Limb (tissue), 2 donors: Measurements from ENCODE around the gene DNMT3A.

ENCODE experiments used
- DNase-seq, 2 donors: peaks; one replicate each; pipeline ENCODE4 v3.0.0-alpha.2; 2016; ENCODE audit errors: extremely low spot score in 2 of 2

The DNMT3A gene

DNA sequence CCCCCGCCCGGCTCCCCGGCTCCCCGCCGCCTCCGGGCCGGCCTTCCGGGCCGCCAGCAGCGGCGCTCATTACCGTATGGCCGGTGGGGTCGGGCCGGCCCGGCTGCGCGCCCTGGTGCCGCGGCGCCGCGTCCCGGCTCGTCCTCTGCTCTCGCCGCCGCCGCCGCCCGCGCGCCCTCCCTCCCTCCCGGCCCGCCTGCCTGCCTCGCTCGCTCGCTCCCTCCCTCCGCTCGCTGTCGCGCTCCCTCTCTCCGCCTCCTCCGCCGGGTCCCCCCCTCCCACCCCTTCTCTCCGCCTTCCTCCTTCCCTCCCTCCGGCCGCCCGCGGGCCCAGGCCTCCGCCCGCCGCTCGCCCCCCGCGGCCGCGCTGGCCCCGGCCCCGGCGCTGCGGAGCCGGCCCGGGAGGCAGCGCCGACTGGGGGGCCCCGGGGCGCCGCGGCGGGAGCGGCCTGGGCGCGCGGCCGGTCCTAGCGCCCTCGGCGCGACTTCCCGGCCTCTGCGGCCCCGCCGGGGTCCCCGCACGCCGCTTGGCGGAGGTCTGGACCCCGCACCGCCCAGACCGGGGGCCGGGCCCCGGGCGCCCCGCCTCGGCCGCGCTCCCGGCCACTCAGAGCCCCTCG is at the start of gene DNMT3A:
TSS of gene DNMT3A (minus strand) at position 173 of the 619 bp plus-strand sequence. CDS start 27,941 bp downstream, outside the sequence.
- DNase-seq, result peak; percentile 78 to 89

DNA sequence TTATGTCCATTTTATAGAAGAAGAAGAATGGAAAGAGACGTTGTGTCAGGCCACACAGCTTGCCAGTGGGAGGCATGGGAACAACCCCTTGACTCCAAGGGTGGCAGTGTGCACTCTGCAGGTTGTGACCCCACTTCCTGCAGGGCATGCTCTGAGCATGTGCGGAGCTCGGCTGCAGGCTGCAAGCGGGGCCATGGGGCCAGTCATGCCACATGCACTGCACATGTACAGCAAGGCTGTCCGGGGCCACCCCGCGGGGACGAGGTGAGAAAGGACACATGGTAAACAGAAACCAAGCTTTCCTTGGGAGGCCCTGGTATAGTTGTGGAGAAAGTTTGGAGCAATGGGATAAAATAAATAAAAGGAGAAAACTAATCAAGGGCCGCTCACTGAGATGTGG is 47.4 kb upstream of the DNMT3A start:
- DNase-seq, result no peak

DNA sequence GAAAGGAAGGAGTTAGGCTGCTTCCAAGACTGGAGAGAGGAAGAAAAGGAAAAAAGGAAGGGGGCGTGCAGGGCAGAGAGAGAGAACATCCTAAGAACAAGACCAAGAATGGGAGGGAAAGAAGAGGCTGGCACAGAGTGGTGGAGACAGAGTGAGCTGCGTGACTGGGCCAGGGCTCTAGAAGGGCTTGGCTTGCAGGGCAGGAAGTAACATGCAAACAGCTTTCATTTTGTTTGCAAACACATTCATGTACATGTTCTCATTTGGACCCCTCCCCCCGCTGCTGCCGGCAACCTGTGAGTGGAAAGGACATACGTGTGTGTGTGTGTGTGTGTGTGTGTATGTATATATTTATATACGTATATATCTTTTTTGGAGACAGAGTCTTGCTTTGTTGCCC is 46.8 kb upstream of the DNMT3A start:
- DNase-seq, result no peak

DNA sequence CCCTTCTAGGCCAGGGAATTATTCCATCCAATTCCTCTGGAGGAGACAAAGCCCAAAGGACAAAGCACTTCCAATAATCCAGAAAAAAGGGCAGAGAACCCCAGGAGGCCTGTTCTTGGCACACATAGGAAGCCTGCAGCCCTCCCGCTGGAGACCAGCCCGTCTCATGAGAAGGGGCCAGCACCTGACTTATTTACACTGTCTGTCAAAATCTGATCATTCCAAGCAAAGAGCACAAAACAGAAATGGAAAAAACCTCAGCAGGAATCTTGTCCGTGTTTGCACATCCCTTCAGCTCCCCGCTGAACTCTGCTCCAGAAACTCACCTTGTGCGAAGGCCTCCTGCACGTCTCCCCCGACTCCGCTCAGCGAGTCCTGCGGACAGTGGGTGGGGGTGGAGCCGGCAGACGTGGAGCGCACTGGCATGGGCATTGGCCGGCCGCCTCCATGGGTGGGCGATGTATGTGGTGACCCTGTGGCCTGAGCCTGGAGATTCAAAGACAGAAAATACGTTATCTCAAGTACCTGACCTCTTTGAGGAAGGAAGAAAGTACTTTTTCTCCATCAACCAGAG is 46.2 kb upstream of the DNMT3A start:
- DNase-seq, result no peak

DNA sequence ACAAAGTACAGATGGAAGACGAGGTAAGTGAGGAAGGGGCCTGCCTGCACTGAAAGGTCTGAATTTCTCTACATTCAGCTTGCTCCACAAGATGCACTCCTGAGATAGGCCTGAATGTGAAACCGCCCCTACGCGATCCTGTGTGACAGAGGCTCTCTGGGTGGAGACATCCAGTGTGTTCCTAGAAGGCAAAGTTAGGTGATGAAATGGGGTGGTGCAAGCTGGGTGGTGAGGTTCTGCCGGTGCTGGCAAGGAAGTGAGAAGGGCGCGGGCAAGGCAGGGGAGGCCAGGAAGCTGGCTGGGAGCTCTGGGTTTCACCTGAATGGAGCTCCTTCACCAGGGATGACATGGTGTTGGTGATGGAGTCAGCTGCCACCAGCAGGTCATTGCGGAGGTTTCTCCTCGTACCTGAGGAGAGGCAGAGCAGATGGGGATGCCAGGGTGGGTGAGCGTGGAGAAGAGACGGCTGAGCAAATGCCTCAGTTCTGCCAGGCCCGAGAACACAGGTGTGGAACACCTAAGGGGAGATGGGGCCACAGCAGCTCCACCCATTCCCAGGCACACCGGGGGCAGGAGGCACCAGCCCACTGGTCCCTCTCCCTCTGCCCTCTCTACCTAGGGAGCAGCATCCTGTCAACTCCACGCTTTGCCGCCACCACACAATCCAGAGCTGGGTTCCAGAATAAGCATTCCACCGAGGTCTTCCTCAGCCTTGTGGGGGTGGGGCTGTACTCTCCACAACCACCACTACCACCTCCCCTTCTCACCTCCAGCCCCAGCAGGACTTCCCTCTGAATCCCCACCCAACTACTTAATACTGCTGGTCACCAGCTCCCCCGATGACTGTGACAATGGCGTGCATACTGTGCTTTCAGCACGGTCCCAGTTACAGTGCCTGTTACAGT is 45.5 kb upstream of the DNMT3A start:
- DNase-seq, result peak in 1 of 2 donors; percentile 10

DNA sequence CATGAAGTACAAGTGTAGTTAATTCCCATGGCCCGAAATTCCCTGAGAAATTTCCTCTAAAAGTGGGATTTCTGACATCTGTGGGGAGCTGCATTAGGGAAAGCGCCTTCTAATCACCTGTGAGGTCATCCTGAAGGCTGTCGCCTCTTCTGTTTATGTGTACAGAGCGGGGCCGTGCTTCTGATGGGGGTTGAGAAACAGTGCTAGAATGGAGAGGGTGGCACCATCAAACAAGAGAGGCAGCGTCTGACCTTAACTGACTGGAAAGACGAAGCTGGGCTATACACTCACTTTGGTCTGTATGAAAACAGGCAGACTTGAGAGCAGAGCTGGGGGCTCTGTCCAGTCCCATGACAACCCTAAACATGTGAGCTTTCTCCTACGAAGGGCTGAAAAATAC is 44.2 kb upstream of the DNMT3A start:
- DNase-seq, result peak in 1 of 2 donors; percentile 5

DNA sequence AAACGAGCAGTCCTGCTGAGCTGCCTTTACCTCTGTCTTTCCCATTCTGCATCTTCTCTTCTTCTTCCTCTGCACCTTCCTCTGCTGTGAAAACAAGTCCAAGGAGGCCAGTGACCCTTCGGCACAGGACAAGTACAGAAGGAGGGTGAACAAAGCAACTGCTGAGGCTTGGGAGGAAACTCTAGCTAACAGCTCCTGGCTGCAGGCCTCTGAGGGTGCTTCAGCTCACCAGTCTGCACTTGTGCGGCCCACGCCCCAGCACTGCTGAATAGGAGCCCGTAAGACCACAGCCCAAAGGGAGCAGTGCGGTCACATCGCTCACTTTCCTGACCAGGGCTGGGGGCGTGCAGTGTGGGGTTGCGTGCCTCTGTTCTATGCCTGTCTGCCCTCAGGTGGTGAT is 42.1 kb upstream of the DNMT3A start:
- no peak for DNase-seq

DNA sequence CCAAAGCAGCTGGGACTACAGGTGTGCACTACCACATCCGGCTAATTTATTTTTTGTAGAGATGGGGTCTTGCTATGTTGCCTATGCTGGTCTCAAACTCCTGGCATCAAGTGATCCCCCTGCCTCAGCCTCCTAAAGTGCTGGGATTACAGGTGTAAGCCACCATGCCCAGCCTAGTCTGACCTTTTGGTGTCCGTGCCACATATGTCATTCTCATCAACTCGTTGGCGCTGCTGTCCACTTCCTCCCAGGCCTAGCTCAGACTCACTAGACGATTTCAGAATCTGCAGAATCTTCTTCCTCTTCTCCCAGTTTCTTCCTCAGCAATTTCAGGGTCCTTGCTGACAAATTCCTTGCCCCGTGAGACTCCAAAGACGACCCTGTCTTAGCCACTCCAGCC is 39.8 kb upstream of the DNMT3A start:
- DNase-seq, result peak in 1 of 2 donors; percentile 11

DNA sequence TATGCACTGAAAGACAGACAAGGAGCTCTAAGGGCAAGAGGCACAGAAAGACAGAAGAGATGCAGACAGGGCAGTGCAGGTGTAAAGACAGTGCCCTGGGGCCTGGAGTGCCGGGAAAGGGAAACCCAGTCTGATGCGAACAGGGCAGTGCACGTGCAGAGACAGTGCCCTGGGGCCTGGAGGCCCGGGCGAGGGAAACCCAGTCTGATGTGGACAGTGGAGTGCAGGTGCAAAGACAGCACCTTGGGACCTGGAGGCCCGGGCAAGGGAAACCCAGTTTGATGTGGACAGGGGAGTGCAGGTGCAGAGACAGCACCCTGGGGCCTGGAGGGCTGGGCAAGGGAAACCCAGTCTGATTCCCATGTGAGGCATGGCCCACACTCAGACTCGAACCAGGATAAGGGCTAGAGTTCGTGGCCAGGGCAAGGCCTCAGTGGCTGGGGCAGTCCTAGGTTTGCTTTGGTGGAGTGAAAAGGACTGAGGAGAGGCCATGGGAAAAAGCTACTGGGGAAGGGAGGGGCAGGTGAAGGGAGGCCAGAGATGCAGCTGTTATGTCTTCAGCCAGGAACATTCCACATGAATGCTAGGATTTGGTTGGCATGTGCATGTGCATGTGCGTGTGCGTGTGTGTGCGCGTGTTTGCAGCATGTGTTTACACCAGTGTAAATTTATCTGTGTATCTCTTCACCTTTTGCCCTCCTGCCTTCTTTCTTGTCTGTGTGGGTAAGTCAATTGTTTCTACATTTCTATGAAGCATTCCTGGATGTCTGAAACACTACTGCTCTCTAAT is 39.1 kb upstream of the DNMT3A start:
- peak; percentile 40 to 44 for DNase-seq

DNA sequence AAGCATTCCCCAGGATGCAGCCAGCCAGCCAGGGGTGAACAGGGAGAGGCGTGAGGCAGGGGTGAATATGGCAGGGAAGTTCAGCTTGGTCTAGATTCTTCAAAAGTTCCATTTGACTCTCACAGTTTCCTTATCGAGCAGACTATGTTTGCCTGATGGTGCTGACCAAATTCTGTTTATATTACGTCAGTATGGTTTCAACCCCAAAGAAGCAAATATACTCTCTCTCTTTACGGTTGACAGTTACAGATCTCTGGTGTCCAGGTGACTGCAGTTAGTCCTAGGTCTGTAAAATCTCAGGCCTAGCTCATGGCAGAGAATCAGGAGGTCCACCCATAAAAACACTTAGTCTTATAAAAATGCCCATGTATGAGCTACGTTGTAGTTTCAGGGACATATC is 38.3 kb upstream of the DNMT3A start:
- DNase-seq, result peak in 1 of 2 donors; percentile 17

DNA sequence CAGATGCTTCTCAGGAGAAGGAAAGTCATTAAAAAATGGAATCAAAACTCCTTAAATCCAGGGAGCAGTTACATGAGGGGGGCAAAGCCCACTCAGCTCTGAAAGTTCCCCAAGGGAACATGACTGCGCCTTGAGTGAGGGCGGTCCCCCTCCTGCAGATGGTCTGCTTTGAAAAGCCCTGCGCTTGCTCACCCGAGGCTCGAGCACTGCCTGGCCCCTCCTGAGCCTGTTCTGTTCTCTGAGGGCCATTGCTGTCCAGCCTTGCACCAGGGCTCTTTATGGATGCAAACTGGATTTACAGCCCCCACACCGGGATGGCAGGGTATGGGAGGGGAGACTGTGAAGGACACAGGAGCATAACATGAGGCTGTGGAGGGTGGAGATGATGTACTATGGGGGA is 37.8 kb upstream of the DNMT3A start:
- peak in 1 of 2 donors; percentile 19 for DNase-seq

DNA sequence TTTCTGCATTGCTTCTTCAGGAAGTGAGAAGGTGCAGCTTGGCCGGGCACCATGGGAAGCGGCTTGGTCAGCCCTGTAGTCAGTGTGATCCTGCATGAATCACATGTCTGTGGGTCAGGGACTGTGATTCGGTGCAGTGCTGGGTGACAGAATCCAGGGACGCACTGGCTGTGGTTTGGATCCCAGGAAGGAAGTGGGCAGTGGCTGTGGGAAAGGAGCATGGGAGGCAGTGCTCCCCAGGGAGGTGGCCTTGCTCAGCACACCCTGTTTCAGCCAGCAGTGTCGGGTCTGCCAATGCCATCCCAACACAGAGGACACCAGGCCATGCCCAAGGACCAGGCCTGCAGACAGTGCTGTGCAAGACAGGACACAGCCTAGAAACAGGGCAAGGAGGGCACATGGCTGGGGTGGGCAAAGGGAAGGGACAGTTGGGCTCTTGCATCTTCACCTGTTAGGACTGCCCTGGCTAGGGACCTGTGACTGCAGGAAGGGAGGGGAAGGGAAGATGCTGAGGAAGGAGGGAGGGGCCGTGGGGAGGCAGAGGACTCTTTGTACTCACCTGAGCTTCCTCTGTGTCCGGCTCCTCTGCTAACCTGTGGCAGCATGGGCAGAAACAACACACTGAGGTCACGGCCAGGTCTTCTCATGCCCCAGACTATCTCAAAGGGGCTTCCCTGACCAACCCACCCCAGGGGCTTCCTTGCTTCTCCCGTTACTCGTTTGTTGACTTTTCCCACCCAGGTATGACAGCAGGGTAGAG is 37.2 kb upstream of the DNMT3A start:
- peak in 1 of 2 donors; percentile 23 for DNase-seq

DNA sequence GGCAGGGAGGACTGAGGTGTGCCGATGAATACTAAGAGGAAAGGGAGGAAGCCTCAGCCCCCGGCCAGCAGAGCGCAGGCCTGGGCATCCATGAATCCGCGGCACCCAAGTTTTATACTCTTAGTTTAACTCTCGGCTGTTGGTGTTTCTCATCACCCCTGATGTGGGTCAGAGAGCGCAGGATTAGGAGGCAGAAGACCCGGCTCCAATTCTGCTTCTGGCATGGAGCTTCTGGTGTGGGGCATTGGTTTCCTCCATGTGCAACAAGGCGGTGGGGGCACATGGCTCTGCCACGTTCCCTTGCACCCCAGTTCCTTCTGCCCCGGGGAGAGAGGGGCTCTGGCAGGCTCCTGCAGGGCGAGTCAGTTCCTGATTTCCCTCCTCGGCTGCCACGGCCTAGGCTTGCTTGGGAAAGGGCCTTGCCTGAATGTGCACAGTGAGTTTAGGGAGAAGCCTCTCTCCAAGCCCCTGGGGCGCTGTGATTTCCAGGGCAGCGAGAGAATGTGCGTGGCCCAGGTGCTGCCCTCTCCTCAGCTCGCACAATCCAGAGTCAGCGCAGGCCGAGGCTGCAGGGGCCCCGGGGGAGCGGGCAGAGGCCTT is 36.2 kb upstream of the DNMT3A start:
- peak in 1 of 2 donors; percentile 26 for DNase-seq

DNA sequence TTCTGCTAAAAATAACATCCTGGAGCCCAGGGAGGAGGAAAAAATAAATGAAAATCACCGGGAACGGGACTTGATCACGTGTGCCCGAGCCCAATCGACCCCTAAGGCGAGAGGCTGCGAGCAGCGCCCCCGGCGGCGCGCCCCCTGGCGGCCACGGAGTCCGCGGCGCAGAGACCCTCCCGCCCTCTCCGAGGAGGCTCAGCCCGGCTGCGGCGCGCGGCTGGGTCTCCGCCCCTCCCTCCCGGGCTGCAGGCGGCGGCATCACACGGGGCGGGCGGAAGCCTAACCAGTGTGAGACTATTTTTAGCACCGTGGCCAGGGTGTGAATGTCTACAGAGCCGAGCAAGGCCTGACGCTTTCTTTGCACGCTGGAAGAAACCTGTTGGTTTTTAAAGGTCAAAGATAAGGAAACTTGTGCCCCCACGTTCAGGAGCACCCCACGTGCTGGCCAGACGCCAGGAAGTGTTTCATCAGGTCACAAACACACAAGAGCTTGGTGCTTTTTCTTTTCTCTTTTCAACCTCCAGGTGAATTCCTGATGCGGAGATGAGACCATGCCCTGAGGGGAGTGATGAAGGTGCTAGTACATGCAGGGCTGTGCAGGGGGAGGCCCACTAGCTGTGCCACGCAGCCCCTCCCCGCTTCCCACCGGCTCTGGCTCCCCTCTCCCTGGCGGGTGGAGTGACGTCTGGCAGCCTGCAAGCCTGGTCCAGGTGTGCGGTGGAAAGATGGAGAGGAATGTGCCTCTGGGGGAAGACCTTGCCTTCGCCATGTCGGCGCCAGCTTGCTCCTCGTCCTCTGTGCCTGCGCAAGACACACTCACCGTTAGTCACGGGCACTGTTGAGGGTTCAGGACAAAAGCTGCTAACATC is 35.3 kb upstream of the DNMT3A start:
- peak; percentile 90 to 92 for DNase-seq

DNA sequence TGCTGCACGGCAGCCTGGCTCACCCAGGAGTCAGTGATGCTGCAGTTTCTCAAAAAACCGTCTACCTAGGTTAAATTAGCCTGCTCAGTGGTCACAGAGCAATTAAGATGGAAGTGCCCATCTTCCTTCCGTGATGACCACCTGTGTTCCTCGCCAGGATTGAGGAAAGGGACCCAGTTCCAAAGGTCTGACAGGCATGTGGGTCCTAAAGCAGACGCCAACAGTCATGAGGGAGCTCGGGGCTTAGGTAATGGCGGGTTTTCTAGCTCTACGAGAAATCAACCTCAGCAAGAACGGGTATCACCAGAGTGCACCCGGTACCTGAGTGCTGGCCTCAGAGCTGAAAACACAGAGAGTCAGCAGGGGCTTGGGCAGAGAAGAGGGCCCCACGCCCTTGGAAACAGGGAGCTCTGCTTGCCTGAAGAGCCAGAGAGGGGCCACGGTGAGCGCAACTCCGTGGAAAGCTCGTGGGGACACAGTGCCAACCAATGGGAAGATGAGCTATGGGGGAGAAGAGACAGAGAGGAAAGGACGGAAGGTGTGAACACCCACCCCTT is 34.3 kb upstream of the DNMT3A start:
- peak in 1 of 2 donors; percentile 42 for DNase-seq

DNA sequence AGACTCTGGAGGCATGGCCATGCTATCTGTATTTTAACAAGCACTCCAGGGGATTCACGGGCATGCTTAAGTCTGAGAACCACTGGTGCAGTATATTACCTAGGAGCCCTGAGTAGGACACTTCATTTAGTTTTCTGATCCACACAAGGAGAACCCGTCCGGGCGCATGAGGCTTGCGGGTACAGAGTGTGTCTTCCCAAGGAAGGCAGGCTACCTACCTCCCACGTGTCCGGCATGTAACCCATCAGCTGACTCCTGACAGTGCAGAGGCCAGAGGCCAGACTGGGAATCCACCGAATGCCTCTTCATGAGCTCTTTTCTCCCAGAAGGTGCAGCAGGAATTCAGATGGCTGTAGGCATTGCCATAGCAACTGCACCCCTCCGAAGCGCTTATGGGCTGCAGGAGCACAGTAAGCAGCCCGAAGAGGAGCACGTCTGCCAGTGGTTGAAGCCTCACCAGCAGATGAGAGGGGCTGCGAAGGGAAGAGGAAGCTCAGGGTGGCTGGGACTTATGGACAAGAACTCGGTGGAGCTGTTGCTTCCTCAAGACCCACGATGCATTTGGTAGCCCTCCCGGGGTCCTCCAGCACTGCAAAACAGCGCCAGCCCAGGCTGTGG is 33.8 kb upstream of the DNMT3A start:
- DNase-seq, result peak in 1 of 2 donors; percentile 27

DNA sequence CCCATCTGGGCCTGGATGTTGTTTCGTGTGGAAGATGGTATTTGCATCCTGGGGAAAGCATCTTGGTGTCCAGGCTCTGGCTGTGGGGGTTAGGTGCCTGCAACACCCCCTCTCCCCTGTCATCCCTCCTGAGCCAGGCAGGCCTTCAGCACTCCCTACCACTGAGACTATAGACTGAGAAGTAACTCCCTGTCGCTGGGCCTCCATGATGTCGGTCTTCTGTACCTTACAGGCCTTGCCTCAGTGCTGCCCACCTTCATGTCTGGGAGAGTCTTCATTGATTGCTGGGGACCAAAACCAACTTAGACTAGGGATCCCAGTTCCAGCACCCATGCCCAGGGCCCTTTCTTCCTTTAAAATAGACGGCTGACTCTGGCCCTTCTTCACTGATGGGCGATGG is 33.1 kb upstream of the DNMT3A start:
- DNase-seq, result peak in 1 of 2 donors; percentile 19

DNA sequence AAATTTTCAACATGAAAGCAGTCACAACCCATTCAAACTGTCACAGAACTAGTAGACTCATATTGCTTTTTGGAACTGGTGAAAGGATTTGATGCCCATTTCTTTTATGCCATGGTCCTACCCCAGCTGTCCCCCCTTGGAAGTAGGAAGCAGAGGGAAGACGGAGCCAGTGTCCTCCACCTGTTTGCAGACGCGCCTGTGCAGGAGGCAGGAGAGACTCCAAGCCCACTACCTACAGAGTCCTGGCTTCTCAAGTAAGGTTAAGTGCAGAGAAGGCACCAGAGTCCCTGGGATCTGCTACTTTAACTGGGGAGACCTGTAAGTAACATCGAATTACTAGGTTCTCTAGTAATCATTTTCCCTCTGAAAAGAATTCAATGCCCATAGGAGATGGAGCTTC is 32.7 kb upstream of the DNMT3A start:
- DNase-seq, result peak in 1 of 2 donors; percentile 5
